ENCODE measurements around the gene TMEM51.
A peak's percentile ranks its signal among the peaks of the same experiment; 100 is the strongest.

The TMEM51 gene

DNA sequence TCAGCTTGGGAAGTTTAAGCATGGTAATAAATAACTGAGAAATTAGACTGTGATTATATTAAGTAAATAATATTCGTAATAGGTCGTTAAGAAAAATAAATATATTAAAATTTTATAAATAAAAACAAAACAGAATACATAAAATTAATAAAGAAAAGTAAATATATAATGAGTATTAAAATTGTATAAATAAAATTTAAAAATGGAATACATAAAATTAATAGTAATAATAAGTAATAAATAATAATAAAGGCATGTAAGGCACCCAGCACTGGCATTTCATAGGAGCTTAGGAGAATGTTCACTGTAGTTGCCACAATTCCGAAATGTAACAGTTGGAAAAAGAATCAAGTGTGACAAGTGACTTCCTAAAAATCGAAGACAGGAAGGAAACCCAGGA, 47.7 kb downstream of the TMEM51 start:
- peaks cover 0 to 13% (median 0%) of the 10 kb centered on the region in 11 experiments; a peak in 3 of 22 replicates for H3K36me3 ChIP-seq
- H4K20me1 ChIP-seq, result peaks cover 0 to 95% (median 0%) of the 10 kb centered on the region in 11 experiments; a peak in 5 of 22 replicates
- H3K27ac ChIP-seq, result no peak overlapping the region
- H3K9ac ChIP-seq, result 0 out of 22 replicates have a peak overlapping the region, but pooled peaks of 1 of the 11 experiments have one; percentile 23
- peaks cover 0 to 16% (median 0%) of the 10 kb centered on the region in 10 experiments; a peak in 3 of 20 replicates for H3K4me1 ChIP-seq
- no peaks in the 10 kb centered on the region for H3K27me3 ChIP-seq
- TF ChIP-seq Cebpa-rat (IDR thresholded peaks at IDR 0.05), result no peak
- no peaks in the 10 kb centered on the region for H3K9me3 ChIP-seq (replicated peaks in 1 of 11)
- H3K4me3 ChIP-seq, result no peak overlapping the region
- H3K4me2 ChIP-seq, result no peak overlapping the region

DNA sequence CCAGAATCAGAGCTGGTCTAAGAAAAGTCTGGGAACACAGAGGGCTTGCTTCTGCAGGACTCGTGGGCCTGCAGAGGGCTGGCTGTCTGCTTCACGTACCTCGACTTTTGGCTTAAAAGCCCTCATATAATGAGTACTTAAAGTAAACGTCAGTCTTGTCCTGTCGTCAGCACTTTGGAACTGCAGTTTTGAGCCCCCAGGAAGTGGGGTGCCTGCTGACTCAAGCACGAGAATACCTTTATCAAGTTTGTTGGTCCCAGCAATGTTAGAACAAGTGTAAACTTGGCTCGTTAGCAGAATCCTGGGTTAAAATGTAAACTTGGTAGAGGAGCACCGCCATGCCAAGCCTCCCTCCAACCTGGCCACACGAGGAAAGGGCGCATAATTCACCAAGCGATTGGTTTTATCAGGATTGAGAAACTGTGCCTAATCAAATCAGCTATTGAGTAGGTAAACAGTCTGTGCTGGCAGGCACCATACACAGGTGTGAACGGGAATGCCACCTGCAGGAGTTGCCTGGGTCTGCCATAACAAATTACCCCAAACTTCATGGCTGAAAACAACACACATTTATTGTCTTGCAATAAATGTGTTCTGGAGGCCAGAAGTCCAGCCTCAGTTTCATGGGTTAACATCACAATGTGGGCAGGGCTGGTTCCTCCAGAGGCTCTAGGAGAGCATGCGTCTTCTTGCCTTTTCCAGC, 48.5 kb downstream of the TMEM51 start:
- H3K4me2 ChIP-seq, result no peak overlapping the region
- no peaks in the 10 kb centered on the region for H3K9me3 ChIP-seq (replicated peaks in 1 of 11)
- no peaks in the 10 kb centered on the region for H3K27me3 ChIP-seq
- no peak for TF ChIP-seq Cebpa-rat (IDR thresholded peaks at IDR 0.05)
- peaks cover 0 to 20% (median 2%) of the 10 kb centered on the region in 10 experiments; a peak in 6 of 20 replicates for H3K4me1 ChIP-seq
- H3K36me3 ChIP-seq, result peaks cover 0 to 15% (median 0%) of the 10 kb centered on the region in 11 experiments; a peak in 3 of 22 replicates
- no peak overlapping the region for H3K9ac ChIP-seq
- H3K4me3 ChIP-seq, result no peak overlapping the region
- H3K27ac ChIP-seq, result no peak overlapping the region
- H4K20me1 ChIP-seq, result peaks cover 0 to 95% (median 0%) of the 10 kb centered on the region in 11 experiments; a peak in 7 of 22 replicates

DNA sequence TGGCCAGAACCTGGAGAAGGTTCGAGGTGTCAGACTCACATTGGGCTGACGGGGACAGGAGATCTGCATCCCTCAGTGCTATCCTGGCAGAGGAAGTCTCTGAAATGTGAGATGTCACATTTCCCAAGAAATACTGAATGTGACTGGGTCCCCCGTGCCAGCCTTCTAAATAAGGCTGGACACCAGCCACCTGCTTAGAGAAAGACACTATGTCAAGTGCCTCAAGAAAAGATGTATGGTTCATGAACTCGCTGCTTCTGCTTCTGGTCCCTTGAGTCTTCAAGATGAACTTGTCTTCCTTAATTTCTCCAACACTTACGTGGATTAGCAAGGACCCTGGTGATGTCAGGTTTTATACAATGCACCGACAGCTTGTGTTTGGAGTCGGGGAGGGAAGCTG, 51.4 kb downstream of the TMEM51 start:
- no peak overlapping the region for H3K4me2 ChIP-seq
- TF ChIP-seq Cebpa-rat (IDR thresholded peaks at IDR 0.05), result no peak
- peaks cover 0 to 10% (median 0%) of the 10 kb centered on the region in 11 experiments; a peak in 2 of 22 replicates for H3K36me3 ChIP-seq
- H3K27me3 ChIP-seq, result no peaks in the 10 kb centered on the region
- H3K4me3 ChIP-seq, result no peak overlapping the region
- H4K20me1 ChIP-seq, result peaks cover 0 to 95% (median 0%) of the 10 kb centered on the region in 11 experiments; a peak in 7 of 22 replicates
- no peak overlapping the region for H3K27ac ChIP-seq
- peaks cover 0 to 16% (median 2%) of the 10 kb centered on the region in 10 experiments; a peak in 6 of 20 replicates for H3K4me1 ChIP-seq
- no peaks in the 10 kb centered on the region for H3K9me3 ChIP-seq (replicated peaks in 1 of 11)
- no peak overlapping the region for H3K9ac ChIP-seq

DNA sequence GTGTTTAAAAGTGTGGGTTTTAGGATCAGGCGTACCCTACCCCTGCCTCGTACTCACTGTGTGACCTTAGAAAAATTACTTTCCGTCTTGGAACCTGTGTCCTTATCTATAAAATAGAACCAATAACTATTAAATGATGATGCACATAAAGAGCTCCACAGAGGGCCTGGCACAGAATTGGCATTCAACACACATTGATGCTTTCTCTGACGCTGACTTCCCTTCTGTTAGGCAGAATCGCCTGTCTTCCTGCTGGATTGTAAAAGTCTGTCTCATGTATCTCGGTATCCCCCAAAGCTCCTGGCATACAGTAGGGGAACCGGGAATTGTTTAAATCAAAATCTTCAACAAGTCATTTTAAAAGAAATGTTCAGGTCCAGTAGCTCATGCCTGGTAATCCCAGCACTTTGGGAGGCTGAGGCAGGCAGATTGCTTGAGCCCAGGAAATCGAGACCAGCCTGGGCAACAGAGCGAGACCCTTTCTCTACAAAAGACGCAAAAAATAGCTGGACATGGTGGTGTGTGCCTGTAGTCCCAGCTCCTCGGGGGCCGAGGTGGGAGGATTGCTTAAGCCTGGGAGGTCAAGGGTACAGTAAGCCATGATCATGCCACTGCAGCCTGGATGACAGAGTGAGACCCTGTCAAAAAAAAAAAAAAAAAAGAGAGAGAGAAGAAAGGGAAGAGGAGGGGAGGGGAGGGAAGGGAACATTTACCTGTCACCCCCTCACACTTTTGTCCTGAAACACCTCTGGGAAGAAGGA, 52.2 kb downstream of the TMEM51 start:
- Histone ChIP-seq H3K4me3 (no peak overlapping the region), H4K20me1 (peaks cover 0 to 95% (median 0%) of the 10 kb centered on the region in 11 experiments; a peak in 7 of 22 replicates), H3K9me3 (replicated peaks in 1 of 11) (no peaks in the 10 kb centered on the region), H3K27me3 (no peaks in the 10 kb centered on the region), H3K27ac (no peak overlapping the region), H3K36me3 (peaks cover 0 to 13% (median 0%) of the 10 kb centered on the region in 11 experiments; a peak in 2 of 22 replicates), H3K4me1 (peaks cover 0 to 8% (median 1%) of the 10 kb centered on the region in 10 experiments; a peak in 6 of 20 replicates), H3K4me2 (no peak overlapping the region), H3K9ac (no peak overlapping the region)
- TF ChIP-seq Cebpa-rat (IDR thresholded peaks at IDR 0.05), result no peak

DNA sequence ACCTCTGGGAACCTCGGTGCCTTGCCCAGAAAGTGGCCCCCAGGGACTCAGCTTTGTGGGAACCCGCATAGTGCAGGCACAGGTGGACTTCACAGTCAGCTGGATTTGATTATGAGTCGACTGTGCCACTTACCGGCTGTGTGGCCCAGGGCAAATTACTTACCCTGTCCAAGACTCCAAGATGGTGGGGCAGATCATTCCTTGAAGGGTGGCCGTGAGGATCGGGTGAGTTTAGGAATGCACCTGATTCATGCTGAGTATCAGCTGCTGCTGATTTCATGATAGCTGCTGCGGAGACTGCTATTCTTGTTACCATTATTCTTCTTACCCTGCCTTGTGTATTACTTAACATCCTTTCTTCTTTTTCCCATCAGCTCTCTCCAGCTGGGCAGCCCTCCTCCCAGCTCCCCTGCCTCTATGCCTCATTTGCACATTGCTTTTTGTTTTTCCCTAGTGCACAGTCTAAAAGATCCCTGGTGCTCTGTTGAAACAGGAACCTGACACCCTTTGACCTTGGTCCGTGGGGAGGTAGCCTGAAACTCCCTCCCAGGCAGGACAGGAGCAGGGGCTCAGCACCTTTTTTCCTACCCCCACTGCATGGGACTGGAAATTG, 53.0 kb downstream of the TMEM51 start:
- Histone ChIP-seq H3K4me1 (peaks cover 0 to 8% (median 0%) of the 10 kb centered on the region in 10 experiments; a peak in 4 of 20 replicates), H3K27me3 (no peaks in the 10 kb centered on the region), H3K36me3 (peaks cover 0 to 13% (median 0%) of the 10 kb centered on the region in 11 experiments; a peak in 2 of 22 replicates), H3K9me3 (replicated peaks in 1 of 11) (no peaks in the 10 kb centered on the region), H3K4me3 (no peak overlapping the region), H3K4me2 (peak overlapping the region in 1 of 11 experiments; percentile 20; a peak in 2 of 22 replicates), H3K27ac (no peak overlapping the region), H3K9ac (no peak overlapping the region), H4K20me1 (peaks cover 0 to 97% (median 0%) of the 10 kb centered on the region in 11 experiments; a peak in 7 of 22 replicates)
- TF ChIP-seq Cebpa-rat (IDR thresholded peaks at IDR 0.05), result no peak

DNA sequence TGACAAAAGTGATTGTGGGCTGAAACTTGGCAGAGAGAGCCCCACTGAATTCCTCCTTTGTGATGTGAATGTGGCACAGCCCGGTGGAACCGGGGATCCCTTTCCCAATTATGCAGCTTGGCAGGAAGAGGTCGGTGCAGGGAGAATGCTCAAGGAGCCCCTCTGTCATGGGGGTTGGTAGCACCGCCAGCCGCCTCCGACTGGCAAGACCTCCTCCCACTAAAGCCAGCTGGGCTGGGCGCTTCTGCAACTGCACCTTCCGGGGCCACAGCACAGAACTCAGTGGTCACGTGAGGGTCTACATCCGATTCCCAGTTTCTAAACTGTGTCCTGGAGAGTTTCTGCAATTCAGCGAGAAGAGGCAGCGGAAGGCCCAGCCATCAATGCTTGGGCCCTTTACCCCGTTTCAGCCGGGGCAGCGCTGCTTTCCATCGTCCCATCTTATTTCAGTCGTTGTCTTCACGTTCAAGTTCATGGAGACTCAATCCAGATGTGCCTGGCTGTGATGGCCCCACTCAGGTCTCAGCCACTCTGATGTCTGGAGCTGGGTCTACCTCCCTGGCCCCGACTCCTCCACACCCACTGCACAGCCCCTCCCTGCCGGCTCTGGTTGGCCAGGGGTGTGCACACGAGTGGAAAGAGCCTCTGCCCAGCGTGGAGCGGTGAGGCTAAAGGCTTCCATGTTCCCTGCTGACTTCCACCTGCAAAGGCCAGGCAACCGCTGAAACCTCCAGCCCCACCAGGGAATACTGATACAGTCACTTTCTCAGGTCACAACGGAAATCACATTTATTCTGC, 53.7 kb downstream of the TMEM51 start:
- H3K36me3 ChIP-seq, result peaks cover 0 to 14% (median 0%) of the 10 kb centered on the region in 11 experiments; a peak in 2 of 22 replicates
- no peaks in the 10 kb centered on the region for H3K27me3 ChIP-seq
- no peak overlapping the region for H3K27ac ChIP-seq
- H3K4me2 ChIP-seq, result peak overlapping the region in 1 of 11 experiments; percentile 20; a peak in 1 of 22 replicates
- no peak overlapping the region for H3K4me3 ChIP-seq
- peaks cover 0 to 8% (median under 1%) of the 10 kb centered on the region in 10 experiments; a peak in 6 of 20 replicates for H3K4me1 ChIP-seq
- H4K20me1 ChIP-seq, result peaks cover 0 to 91% (median 0%) of the 10 kb centered on the region in 11 experiments; a peak in 7 of 22 replicates
- H3K9me3 ChIP-seq (replicated peaks in 1 of 11), result no peaks in the 10 kb centered on the region
- no peak for TF ChIP-seq Cebpa-rat (IDR thresholded peaks at IDR 0.05)
- no peak overlapping the region for H3K9ac ChIP-seq

DNA sequence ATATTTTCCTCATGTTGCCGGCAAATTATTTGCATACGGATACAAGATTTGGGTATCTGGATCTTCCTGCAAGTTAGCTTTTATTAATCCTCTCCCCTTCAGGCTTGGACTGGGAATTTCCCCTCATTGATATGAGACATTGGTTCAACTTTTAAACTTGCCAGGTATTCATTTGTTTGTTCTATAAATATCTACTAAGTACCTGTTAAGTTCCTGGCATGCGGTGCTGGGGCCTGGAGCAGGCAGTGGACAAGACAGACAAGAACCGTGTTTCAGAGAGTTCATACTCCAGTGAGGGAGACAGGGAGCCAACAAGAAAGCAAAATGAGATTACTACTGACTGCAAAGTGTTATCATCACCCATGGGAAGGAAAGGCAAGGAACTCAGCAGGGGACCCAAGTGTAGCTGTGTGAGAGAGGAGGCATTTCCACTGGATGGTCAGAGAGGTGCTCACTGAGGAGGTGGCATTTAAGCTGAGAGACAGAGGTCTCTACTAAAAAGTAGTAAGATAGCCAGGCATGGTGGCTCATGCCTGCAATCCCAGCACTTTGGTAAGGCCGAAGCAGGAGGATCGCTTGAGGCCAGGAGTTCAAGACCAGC, 54.4 kb downstream of the TMEM51 start:
- H4K20me1 ChIP-seq, result peaks cover 0 to 90% (median 0%) of the 10 kb centered on the region in 11 experiments; a peak in 7 of 22 replicates
- no peaks in the 10 kb centered on the region for H3K27me3 ChIP-seq
- no peak overlapping the region for H3K4me2 ChIP-seq
- no peak overlapping the region for H3K27ac ChIP-seq
- no peaks in the 10 kb centered on the region for H3K9me3 ChIP-seq (replicated peaks in 1 of 11)
- H3K36me3 ChIP-seq, result peaks cover 0 to 19% (median 0%) of the 10 kb centered on the region in 11 experiments; a peak in 2 of 22 replicates
- no peak for TF ChIP-seq Cebpa-rat (IDR thresholded peaks at IDR 0.05)
- no peak overlapping the region for H3K4me3 ChIP-seq
- peaks cover 0 to 15% (median 2%) of the 10 kb centered on the region in 10 experiments; a peak in 7 of 20 replicates for H3K4me1 ChIP-seq
- H3K9ac ChIP-seq, result no peak overlapping the region
